T-helper 2 cell treated with Interferon-gamma antibody and Interleukin-4, amounts not matched to agents 100 ng/mL and 5 ng/mL, for 36 hours (primary cell): Measurements from ENCODE around the gene ITGA6. TPM values are rescaled to one million over a fixed set of nuclear protein-coding genes. Genes with fewer than 3 reads are reported as not detected.

Experiments
- intact Hi-C: fragments of 100-400 bp; cut with micrococcal nuclease; formaldehyde crosslinking; loops from one replicate; pipeline ENCODE4 v1.15.1; 2023
- total RNA-seq: library from RNA; stranded (reverse); gene quantifications from 2 replicates; pipeline ENCODE4 v1.2.3, GENCODE V29; 2022

Gene ITGA6
- total RNA-seq, 1 donor from 2014 or later, result 3.8 TPM

DNA sequence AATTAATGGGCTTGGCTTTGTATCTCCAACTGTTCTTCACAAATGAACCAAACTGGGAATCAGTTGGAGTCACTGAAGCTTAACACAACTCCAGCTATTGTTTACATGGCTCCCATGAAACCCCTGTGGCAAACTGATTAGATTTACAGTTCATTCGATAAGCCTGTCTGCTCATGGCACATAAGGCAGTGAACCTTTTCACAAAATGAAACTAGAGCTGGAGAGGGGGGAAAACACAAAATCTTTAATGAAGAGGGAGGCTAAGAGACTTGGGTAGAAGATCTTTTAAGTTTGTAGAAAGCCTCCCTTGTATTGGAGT is 11.6 kb upstream of the ITGA6 start:
- intact Hi-C loops, result no loop called here

- intact Hi-C loops, result no loop called here
Observed at GRCh38 chr2:172416447-172417058, 10.8 kb upstream of the ITGA6 start.

DNA sequence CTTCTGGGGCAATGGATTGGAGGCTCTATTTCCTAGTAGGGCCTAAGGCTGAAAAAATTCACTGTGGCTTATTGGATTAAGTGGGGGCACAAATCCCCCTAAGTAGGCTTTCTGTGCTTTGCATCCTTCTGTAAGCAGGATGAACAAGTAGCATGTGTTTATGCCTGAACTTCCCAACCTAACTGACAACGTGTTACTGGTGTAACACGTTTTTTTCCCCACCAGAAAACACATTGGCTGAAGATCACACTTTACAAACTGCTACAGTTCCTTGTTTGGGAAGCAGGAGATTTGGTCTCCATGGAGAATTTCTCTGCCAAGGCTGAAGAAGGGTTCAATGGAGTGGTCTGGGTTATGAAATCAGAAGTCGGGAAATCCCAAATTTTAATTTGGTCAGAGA is 7.2 kb upstream of the ITGA6 start:
- intact Hi-C loops, result no loop called here

DNA sequence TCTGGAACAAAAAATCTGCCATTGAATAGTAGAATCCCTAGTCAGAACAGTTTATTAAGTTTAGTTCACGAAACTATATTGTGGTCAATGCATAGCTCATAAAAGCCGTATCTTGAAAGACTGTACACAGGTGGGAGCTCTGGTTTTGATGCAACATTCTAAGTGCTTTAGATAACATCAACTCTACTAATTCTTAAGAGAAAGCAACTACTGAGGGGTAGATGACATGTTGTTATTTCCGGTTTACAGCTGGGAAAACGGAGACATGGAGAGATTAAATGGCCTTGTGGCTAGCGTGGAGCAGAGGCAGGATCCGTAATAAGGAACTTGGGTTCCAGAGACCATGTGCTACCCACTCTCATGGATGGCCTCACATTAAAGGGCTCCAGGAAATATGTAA is 4.2 kb upstream of the ITGA6 start:
- intact Hi-C loops, result no loop called here

DNA sequence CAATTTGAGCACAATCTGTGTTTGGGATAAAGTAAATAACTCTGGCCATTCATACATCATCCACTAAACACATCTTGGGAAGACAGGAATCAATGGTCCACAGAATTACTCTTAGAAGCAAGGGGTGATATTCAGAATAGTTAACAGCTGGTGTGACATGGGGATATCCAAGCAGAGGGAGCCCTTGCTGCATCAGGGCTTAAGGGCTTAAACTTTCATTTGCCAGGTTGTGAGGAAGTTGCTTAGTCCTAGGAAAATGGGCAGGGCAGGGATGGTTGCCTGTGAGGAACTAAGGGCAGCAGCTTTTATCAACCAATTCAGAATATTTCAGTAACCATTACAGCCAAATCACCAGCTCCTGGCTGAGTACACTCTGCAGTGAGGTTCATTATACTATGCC is 2.0 kb upstream of the ITGA6 start:
- intact Hi-C loops, result no loop called here

GRCh38 chr2:172426635-172427255 is 641 bp upstream of the ITGA6 start:
- intact Hi-C loops, result loop anchor here (1.0 kb wide), 1 partner anchor 36 kb away; no protein-coding TSS in a partner anchor

DNA sequence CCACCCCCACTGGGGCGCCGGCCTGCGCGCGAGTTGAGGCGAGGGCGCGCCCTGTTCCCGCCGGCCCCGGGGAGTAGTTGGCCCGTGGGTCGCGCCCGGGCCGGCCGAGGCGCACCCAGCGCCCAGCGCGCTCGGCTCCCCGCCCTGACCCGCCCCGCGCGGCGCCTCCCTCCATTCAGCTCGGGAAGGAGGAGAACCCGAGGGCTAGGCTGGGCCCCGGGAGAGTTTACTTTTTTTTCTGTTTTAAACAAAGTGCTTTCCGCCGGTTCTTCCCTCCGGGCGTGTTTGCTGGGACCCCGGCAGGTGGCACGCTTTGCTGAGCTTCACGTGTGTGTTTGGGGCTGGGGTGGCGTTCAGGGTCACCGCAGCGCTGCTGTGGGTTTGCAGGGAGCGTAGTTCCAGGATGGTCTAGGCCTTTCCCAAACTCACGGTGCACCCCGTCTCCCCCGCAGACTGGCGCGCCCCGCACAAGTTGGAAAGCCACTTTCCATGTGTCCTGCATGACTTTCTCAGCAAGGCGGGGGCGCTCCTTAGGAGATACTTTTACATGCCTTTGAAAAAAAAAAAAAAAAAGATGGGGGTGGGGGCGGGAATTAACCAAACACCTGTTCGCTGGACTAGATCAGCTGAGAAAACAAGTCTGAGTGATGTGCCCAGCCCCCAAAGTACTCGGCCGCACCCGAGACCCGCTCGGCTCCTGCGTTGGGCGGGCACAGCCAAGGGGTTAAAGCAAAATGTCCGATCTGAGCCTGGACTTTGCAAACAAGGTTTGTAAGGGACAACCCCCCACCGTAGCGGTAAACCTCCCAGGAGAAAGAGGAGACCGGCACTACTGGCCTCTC is 825 bp downstream of the ITGA6 start:
- intact Hi-C loops, result loop anchor here (1.0 kb wide), 1 partner anchor 34 kb away; no protein-coding TSS in a partner anchor

GRCh38 chr2:172428832-172429210 is 1.4 kb downstream of the ITGA6 start:
- intact Hi-C loops, result no loop called here

- intact Hi-C loops, result no loop called here
Observed at GRCh38 chr2:172429301-172429968, 2.0 kb downstream of the ITGA6 start.

DNA sequence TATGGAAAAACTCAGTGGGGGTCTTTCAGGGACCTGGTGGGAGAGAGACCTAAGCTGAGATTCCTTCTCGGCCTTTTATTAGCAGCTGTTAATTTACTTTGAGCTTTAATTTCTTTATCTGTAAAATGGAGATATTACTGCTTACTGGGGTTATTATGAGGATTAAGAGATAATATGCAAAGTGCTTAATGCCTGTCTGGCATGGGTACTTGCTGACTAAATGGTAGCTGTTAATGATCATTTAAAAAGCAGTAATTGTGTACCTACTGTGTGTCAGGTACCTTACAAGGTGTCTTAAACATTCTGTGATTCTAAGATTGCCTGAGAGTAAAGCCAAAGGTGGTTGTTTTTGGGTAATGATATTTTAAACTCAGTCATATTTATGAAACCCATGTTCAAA is 2.6 kb downstream of the ITGA6 start:
- intact Hi-C loops, result no loop called here

- intact Hi-C loops, result no loop called here
Observed at GRCh38 chr2:172430678-172431077, 3.3 kb downstream of the ITGA6 start.

- intact Hi-C loops, result no loop called here
Observed at GRCh38 chr2:172431463-172431862, 4.1 kb downstream of the ITGA6 start.

DNA sequence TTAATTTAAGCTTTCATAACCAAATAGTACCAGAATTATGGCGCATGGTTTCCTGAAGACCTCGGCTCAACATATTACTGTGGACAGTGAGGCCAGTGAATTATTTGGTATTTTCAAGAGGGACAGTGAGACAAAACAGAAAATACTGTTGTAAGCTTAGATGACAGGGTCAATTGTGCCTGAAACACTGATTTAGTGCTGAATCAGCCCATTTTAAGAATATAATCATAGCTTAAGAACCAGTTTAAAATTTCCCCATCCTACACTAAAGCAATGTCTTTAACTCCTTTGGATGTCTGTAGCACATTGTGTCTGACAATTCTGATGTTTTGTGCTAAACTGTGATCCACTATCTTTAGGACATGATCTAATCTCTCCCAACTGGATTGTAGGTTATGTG is 4.6 kb downstream of the ITGA6 start:
- intact Hi-C loops, result no loop called here

- intact Hi-C loops, result no loop called here
Observed at GRCh38 chr2:172433144-172433543, 5.8 kb downstream of the ITGA6 start.

DNA sequence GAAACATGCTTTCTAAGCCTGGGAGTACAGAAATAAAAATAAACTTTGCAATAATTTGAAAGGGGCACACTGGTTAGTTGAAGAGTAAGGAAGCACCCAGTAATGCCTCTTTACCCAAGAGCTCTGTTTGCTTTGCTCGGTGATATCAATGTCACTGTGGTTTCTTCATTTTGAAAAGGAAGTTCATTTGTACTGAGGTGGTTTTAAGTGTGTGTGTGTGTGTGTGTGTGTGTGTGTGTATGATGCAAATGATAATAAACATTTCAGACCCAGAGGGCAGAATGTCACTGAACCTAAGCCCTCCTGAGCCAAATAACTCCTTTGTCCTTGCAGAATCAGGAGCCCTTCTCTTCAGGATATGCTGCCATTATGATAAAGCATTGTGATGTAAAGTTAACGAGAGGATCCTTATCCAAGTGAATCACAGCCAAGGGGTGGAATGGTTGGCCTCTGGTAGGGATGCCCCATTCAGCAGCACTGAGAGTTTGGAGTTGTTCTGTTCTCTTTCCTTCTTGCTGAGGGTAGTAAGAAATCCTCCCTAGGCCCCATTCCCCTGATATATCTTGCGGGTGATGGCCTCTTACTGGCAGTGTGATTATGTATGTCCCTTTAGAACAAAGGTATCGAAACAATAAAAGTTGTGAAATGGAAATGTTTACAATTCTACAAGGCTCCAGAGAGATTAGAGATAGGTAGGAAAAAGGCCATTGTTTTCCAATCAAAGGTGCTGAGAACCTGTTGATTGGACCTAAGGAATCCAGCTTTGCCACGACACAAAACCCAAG is 7.6 kb downstream of the ITGA6 start:
- intact Hi-C loops, result no loop called here

- intact Hi-C loops, result no loop called here
Observed at GRCh38 chr2:172435606-172435911, 8.2 kb downstream of the ITGA6 start.

- intact Hi-C loops, result no loop called here
Observed at GRCh38 chr2:172436889-172437288, 9.5 kb downstream of the ITGA6 start.

- intact Hi-C loops, result loop anchor here (1.0 kb wide), 1 partner anchor 9 kb away; no protein-coding TSS in a partner anchor
Observed at GRCh38 chr2:172437419-172438341, 10.3 kb downstream of the ITGA6 start.

- intact Hi-C loops, result loop anchor here (1.0 kb wide), 1 partner anchor 7 kb away; no protein-coding TSS in a partner anchor
Observed at GRCh38 chr2:172438741-172439508, 11.5 kb downstream of the ITGA6 start.

DNA sequence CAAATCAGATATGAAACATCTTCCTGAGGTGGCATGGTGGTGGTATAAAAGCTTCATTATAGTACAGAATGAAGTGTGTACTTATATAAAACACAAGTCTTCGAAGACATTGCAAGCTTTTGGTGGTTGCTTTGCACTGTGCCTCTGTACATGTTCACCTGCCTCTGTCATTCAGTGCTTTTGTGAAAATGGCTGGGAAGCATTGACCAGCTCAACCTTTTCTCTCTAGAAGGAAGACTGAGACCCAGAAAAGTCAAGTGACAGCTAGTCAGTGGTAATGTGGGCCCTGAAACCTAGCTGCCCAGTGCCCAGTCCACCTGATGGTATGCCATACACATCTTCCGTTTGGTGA is 12.1 kb downstream of the ITGA6 start:
- intact Hi-C loops, result no loop called here
